ENCODE results near the gene PDE4D. TPM values are rescaled to one million over a fixed set of nuclear protein-coding genes. Genes with fewer than 3 reads are reported as not detected.

Gene PDE4D
- total and polyA plus RNA-seq, 2 of the 4 experiments (the other 2 are of a cell fraction): 1.4 to 7.9 TPM

DNA sequence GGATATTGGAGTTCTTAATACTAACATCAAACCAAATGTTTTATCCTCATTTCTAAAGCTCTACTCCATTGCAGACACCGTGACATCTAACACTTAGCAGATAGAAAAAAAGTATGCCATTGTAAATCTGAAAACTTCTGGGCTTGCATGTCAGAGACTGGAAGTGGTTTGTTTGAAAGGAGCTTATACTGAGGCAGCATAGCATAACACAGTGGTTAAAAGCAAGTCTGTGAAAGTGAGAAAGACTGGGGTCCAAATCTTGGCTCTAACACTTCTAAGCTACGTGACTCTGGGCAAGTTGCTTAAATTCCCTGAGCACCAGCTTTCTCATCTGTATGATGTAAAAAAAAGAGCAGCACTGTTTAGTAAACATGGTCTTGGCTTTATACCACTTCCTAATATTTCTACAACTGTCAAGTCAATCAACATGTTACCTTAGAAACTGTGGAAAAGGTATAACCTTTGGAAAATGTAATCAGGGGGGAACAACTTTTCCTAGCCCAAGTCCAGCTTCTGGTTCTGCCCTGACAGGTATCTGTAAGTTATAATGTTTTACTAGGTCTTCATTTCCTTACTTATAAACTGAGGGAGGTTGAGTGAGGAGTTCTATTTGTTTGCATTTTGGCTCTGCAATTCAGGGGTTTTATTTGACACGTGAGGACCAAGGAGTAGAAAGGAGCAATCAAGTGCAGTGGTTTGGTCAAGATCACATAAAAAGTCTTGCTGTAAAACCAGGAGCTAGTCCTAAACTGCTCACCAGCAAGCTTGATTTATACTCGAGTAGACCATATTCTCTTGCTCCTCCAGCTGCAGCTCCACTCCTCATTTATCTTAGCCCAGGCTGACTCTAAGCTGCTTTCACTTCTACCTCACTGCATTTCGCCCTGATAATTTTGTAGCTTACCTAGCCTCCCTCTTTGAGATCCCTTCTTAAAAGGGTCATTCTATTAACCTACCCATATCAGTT, 769.6 kb downstream of the PDE4D start (continued):
- TF ChIP-seq, protein P1, sequence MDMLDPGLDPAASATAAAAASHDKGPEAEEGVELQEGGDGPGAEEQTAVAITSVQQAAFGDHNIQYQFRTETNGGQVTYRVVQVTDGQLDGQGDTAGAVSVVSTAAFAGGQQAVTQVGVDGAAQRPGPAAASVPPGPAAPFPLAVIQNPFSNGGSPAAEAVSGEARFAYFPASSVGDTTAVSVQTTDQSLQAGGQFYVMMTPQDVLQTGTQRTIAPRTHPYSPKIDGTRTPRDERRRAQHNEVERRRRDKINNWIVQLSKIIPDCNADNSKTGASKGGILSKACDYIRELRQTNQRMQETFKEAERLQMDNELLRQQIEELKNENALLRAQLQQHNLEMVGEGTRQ (IDR thresholded peaks at IDR 0.05; ENCODE audit: low read depth, low read length): no peak
- no peak for TF ChIP-seq RAD21 (IDR thresholded peaks at IDR 0.05; ENCODE audit: low read length)
- TF ChIP-seq CEBPB (IDR thresholded peaks at IDR 0.05; ENCODE audit: low read depth, low read length): no peak

DNA sequence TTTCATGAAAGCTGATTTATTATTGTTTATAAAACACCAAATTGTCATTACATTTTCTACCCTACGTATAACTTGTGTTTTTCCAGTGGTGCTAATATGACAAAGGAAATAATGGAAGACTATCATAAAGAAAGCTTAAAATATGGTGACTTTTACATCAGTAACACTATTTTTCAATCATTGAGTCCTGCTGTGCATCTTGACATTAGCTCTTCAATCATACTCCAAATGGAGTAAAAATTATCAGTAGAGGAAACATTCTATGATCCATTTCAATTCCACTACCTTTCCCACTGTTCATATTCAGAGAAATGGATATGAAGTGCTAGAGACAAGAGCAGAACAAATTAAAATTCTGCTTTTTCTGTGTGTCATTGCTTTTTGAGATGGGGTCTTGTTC, 774.0 kb downstream of the PDE4D start:
- H3K27me3 ChIP-seq (ENCODE audit: control insufficient read depth, insufficient read depth, low read length): no peaks in the 10 kb centered on the region
- ChIA-PET POLR2A (ENCODE audit: unreplicated experiment) (no interaction called here), CTCF (no interaction called here)
- WGBS, 2 experiments (ENCODE audit: extremely low coverage in 2 of 2, insufficient read length in 1 of 2): no CpG with 5 or more reads among the region's 1 CpG
- H4K20me1 ChIP-seq (ENCODE audit: insufficient read depth, low read length): no peaks in the 10 kb centered on the region
- H2BK5ac ChIP-seq (ENCODE audit: low read depth, low read length, poor library complexity, severe bottlenecking): no peak overlapping the region
- no peak overlapping the region for H3K4me3 ChIP-seq (ENCODE audit: insufficient read depth, low read depth, low read length)
- 0 out of 2 replicates have a peak overlapping the region, but pooled peaks have one; percentile 21 for H3K18ac ChIP-seq (ENCODE audit: low read depth, low read length)
- no peak overlapping the region for H4K5ac ChIP-seq (ENCODE audit: low read depth, low read length)
- no peak overlapping the region for H2BK120ac ChIP-seq (ENCODE audit: low read depth, low read length)
- H3K4me2 ChIP-seq (ENCODE audit: low read depth, low read length): no peak overlapping the region
- ATAC-seq (ENCODE audit: low read depth) (no peak), DNase-seq (no peak)
- H3K56ac ChIP-seq (ENCODE audit: extremely low read depth, insufficient read depth, low read length): no peak overlapping the region
- dilution Hi-C loops (cut with HindIII; ENCODE audit: low sequenced_read_pairs, unreplicated experiment): no loop called here
- H3K9ac ChIP-seq (ENCODE audit: low read depth, low read length): no peak overlapping the region
- H2AFZ ChIP-seq (replicated peaks; ENCODE audit: low read length, poor library complexity): no peak overlapping the region
- no peaks in the 10 kb centered on the region for H3K9me1 ChIP-seq (ENCODE audit: insufficient read depth, low read length)
- H2AK9ac ChIP-seq (replicated peaks; ENCODE audit: low read depth, low read length, poor library complexity): no peak overlapping the region
- no TSS peak for BruUV-seq (replicated peaks)
- no peak overlapping the region for H4K91ac ChIP-seq (ENCODE audit: insufficient read depth, low read depth, low read length)
- H4K8ac ChIP-seq (ENCODE audit: low read depth in 2 of 2, low read length in 2 of 2): no peak overlapping the region
- intact Hi-C loops (cut with micrococcal nuclease): no loop called here
- peaks cover 6% of the 10 kb centered on the region for H3K4me1 ChIP-seq (ENCODE audit: control insufficient read depth, insufficient read depth, low read length)
- H3K36me3 ChIP-seq (ENCODE audit: control insufficient read depth, insufficient read depth, low read length): no peaks in the 10 kb centered on the region
- no peak overlapping the region for H3K23ac ChIP-seq (ENCODE audit: low read depth, low read length)
- no peaks in the 10 kb centered on the region for H3K9me3 ChIP-seq (ENCODE audit: control insufficient read depth, insufficient read depth, low read length)
- H2BK20ac ChIP-seq (ENCODE audit: low read depth, low read length): no peak overlapping the region
- H2AK5ac ChIP-seq (ENCODE audit: low read depth, low read length): 0 out of 2 replicates have a peak overlapping the region, but pooled peaks have one; percentile 40
- H3K27ac ChIP-seq (ENCODE audit: insufficient read depth, low read length): no peak overlapping the region
- H3K14ac ChIP-seq (replicated peaks; ENCODE audit: low read depth, low read length): no peak overlapping the region
- no peaks in the 10 kb centered on the region for H3K79me1 ChIP-seq (ENCODE audit: low read depth in 1 of 2, low read length in 2 of 2)
- no peak overlapping the region for H3K4ac ChIP-seq (ENCODE audit: low read depth, low read length)
- H2BK15ac ChIP-seq (ENCODE audit: low read depth, low read length): peak overlapping the region; percentile 25; the same call in 1 of the 3 replicates
- in situ Hi-C loops (cut with MboI; ENCODE audit: low sequenced_read_pairs): no loop called here
- TF ChIP-seq, protein P2, sequence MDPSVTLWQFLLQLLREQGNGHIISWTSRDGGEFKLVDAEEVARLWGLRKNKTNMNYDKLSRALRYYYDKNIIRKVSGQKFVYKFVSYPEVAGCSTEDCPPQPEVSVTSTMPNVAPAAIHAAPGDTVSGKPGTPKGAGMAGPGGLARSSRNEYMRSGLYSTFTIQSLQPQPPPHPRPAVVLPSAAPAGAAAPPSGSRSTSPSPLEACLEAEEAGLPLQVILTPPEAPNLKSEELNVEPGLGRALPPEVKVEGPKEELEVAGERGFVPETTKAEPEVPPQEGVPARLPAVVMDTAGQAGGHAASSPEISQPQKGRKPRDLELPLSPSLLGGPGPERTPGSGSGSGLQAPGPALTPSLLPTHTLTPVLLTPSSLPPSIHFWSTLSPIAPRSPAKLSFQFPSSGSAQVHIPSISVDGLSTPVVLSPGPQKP (IDR thresholded peaks at IDR 0.05; ENCODE audit: borderline replicate concordance, low read depth, low read length): no peak
- no peak for TF ChIP-seq RFX5 (IDR thresholded peaks at IDR 0.05; ENCODE audit: low read depth, low read length)
- no peak for TF ChIP-seq MXI1 (IDR thresholded peaks at IDR 0.05; ENCODE audit: borderline replicate concordance, low read depth, low read length)
- no peak for TF ChIP-seq RCOR1 (IDR thresholded peaks at IDR 0.05; ENCODE audit: insufficient replicate concordance, low read length)
- TF ChIP-seq CEBPB (IDR thresholded peaks at IDR 0.05; ENCODE audit: low read depth, low read length): no peak
- TF ChIP-seq, protein P3, sequence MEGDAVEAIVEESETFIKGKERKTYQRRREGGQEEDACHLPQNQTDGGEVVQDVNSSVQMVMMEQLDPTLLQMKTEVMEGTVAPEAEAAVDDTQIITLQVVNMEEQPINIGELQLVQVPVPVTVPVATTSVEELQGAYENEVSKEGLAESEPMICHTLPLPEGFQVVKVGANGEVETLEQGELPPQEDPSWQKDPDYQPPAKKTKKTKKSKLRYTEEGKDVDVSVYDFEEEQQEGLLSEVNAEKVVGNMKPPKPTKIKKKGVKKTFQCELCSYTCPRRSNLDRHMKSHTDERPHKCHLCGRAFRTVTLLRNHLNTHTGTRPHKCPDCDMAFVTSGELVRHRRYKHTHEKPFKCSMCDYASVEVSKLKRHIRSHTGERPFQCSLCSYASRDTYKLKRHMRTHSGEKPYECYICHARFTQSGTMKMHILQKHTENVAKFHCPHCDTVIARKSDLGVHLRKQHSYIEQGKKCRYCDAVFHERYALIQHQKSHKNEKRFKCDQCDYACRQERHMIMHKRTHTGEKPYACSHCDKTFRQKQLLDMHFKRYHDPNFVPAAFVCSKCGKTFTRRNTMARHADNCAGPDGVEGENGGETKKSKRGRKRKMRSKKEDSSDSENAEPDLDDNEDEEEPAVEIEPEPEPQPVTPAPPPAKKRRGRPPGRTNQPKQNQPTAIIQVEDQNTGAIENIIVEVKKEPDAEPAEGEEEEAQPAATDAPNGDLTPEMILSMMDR (conservative IDR thresholded peaks at IDR 0.05; ENCODE audit: low read depth, low read length): no peak
- TF ChIP-seq FOS (IDR thresholded peaks at IDR 0.05; ENCODE audit: low read depth, low read length): no peak
- TF ChIP-seq MAFK (IDR thresholded peaks at IDR 0.05; ENCODE audit: low read depth, low read length): no peak

Data from IMR-90 (cell line).